H1 (cell line): ENCODE results near the gene OMP. TPM values are rescaled to one million over a fixed set of nuclear protein-coding genes. Genes with fewer than 3 reads are reported as not detected.

Experiments used
- polyA plus RNA-seq, 7 experiments: library from polyadenylated mRNA; depleted of rRNA in 3 of 7; stranded (reverse) in 5 of 7; unstranded in 2 of 7; fragments of >200 nt in 5 of 7; fragments of 200-250 nt in 2 of 7; gene quantifications; 1 replicate in 5 of 7; 2 replicates in 1 of 7; 4 replicates in 1 of 7; pipeline versions ENCODE4 v1.2.1 to v1.2.3, GENCODE V29; 2011 to 2013; ENCODE audit warnings: missing spikeins in 2 of 7, mixed read lengths in 2 of 7
- total RNA-seq: library from RNA; stranded (reverse); fragmentation: NEBNext Ultra II Directional; extraction: Animal tissue kit (Norgen Biotek cat#: 25700); gene quantifications from 2 replicates; pipeline ENCODE4 v1.2.1, GENCODE V29; 2021
- TF ChIP-seq, protein P1 (sequence below): IDR thresholded peaks from 2 replicates; pipeline ENCODE4 v1.6.1; 2012; ENCODE audit warnings: low read length, inconsistent platforms

The OMP gene
- total and polyA plus RNA-seq, 2 of the 8 experiments (the other 6 are each of a cell fraction or from before 2014, with no cell fraction given), result not detected

DNA sequence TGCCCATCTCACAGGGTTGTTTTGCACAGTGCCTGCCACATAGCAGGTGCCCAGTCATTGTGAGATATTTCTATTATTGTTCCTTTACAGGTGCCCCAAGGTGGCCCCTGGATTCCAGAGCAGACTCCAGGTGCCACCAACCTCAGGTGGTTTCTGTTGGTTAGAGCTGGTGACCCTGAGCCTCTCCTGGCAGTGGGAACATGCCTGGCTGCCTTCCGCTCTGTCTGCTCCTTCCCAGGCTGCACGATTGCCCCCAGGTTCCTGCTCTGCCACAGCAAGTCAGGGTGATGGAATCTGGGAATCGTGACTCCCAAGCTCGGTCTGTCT, 12.6 kb upstream of the OMP start (continued):
- TF ChIP-seq, protein P1, sequence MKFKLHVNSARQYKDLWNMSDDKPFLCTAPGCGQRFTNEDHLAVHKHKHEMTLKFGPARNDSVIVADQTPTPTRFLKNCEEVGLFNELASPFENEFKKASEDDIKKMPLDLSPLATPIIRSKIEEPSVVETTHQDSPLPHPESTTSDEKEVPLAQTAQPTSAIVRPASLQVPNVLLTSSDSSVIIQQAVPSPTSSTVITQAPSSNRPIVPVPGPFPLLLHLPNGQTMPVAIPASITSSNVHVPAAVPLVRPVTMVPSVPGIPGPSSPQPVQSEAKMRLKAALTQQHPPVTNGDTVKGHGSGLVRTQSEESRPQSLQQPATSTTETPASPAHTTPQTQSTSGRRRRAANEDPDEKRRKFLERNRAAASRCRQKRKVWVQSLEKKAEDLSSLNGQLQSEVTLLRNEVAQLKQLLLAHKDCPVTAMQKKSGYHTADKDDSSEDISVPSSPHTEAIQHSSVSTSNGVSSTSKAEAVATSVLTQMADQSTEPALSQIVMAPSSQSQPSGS, result no peak
- TF ChIP-seq, all 59 proteins: peak for 0
